Measurements from ENCODE around the gene HCN4. TPM values are rescaled to one million over a fixed set of nuclear protein-coding genes. Genes with fewer than 3 reads are reported as not detected.

The HCN4 gene
- total and polyA plus RNA-seq, 2 experiments from 2014 or later, result 0.27 to 0.40 TPM

DNA sequence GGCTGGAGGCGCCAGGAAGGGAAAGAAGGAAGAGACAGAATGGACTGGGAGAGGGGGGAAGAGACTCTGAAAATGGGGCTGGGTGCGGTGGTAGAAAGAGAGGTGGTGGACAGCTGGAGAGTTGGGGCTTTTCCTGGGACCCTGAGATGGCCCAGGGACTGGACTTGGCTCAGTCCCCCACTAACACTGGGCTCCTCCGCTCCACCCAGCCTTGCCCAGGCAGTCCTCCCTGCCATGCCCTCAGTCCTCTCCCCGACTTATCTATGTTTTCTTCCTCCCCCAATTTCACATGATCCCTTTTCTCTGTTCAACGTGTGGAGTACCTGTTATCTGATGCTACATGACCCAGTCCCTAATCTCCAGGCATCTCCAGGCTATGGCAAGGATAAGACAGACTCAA is 6.3 kb upstream of the HCN4 start:
- no peak for DNase-seq (ENCODE audit: low spot score)
- no peak overlapping the region for H3K4me2 ChIP-seq
- TF ChIP-seq, protein P1, sequence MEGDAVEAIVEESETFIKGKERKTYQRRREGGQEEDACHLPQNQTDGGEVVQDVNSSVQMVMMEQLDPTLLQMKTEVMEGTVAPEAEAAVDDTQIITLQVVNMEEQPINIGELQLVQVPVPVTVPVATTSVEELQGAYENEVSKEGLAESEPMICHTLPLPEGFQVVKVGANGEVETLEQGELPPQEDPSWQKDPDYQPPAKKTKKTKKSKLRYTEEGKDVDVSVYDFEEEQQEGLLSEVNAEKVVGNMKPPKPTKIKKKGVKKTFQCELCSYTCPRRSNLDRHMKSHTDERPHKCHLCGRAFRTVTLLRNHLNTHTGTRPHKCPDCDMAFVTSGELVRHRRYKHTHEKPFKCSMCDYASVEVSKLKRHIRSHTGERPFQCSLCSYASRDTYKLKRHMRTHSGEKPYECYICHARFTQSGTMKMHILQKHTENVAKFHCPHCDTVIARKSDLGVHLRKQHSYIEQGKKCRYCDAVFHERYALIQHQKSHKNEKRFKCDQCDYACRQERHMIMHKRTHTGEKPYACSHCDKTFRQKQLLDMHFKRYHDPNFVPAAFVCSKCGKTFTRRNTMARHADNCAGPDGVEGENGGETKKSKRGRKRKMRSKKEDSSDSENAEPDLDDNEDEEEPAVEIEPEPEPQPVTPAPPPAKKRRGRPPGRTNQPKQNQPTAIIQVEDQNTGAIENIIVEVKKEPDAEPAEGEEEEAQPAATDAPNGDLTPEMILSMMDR (IDR thresholded peaks at IDR 0.05; ENCODE audit: poor library complexity), result no peak
- TF ChIP-seq EZH2 (IDR thresholded peaks at IDR 0.05; ENCODE audit: borderline replicate concordance), result no peak
- TF ChIP-seq EZH2phosphoT487 (IDR thresholded peaks at IDR 0.05; ENCODE audit: low read depth, severe bottlenecking, unreplicated experiment), result no peak
- H3K9me2 ChIP-seq (replicated peaks; ENCODE audit: insufficient read depth), result no peaks in the 10 kb centered on the region
- H3K9me3 ChIP-seq (ENCODE audit: low read depth), result no peaks in the 10 kb centered on the region
- H3K4me1 ChIP-seq (ENCODE audit: insufficient read depth), result peaks cover 3% of the 10 kb centered on the region
- WGBS (ENCODE audit: low lambda C conversion rate, missing lambda C conversion rate), result 40% methylated on average over 5 of the region's 5 CpGs
- H3K79me2 ChIP-seq, result no peaks in the 10 kb centered on the region
- H2AFZ ChIP-seq, result no peak overlapping the region
- H3K36me3 ChIP-seq (replicated peaks; ENCODE audit: insufficient read depth, low read depth), result no peaks in the 10 kb centered on the region
- H3K27ac ChIP-seq, result no peak overlapping the region
- peaks cover 20% of the 10 kb centered on the region for H3K27me3 ChIP-seq
- no peak overlapping the region for H3K4me3 ChIP-seq
- no peaks in the 10 kb centered on the region for H4K20me1 ChIP-seq (ENCODE audit: insufficient read depth, poor library complexity, severe bottlenecking)

GRCh38 chr15:73374604-73375003 is 5.8 kb upstream of the HCN4 start:
- no peaks in the 10 kb centered on the region for H3K36me3 ChIP-seq (replicated peaks; ENCODE audit: insufficient read depth, low read depth)
- H3K9me2 ChIP-seq (replicated peaks; ENCODE audit: insufficient read depth), result no peaks in the 10 kb centered on the region
- H3K27me3 ChIP-seq, result peaks cover 24% of the 10 kb centered on the region
- H4K20me1 ChIP-seq (ENCODE audit: insufficient read depth, poor library complexity, severe bottlenecking), result no peaks in the 10 kb centered on the region
- H3K4me1 ChIP-seq (ENCODE audit: insufficient read depth), result peaks cover 3% of the 10 kb centered on the region
- DNase-seq (ENCODE audit: low spot score), result no peak
- TF ChIP-seq, protein P1 (IDR thresholded peaks at IDR 0.05; ENCODE audit: poor library complexity), result no peak
- no peak for TF ChIP-seq EZH2phosphoT487 (IDR thresholded peaks at IDR 0.05; ENCODE audit: low read depth, severe bottlenecking, unreplicated experiment)
- no peak for TF ChIP-seq EZH2 (IDR thresholded peaks at IDR 0.05; ENCODE audit: borderline replicate concordance)
- no peak overlapping the region for H3K4me3 ChIP-seq
- 27% methylated on average over 6 of the region's 6 CpGs for WGBS (ENCODE audit: low lambda C conversion rate, missing lambda C conversion rate)
- no peak overlapping the region for H3K4me2 ChIP-seq
- no peaks in the 10 kb centered on the region for H3K9me3 ChIP-seq (ENCODE audit: low read depth)
- no peak overlapping the region for H3K27ac ChIP-seq
- no peak overlapping the region for H2AFZ ChIP-seq
- H3K79me2 ChIP-seq, result no peaks in the 10 kb centered on the region

- Histone ChIP-seq H3K27ac (no peak overlapping the region), H3K4me3 (no peak overlapping the region), H4K20me1 (ENCODE audit: insufficient read depth, poor library complexity, severe bottlenecking) (no peaks in the 10 kb centered on the region), H3K27me3 (peaks cover 38% of the 10 kb centered on the region), H3K9me2 (replicated peaks; ENCODE audit: insufficient read depth) (no peaks in the 10 kb centered on the region), H2AFZ (no peak overlapping the region), H3K4me2 (no peak overlapping the region), H3K79me2 (no peaks in the 10 kb centered on the region), H3K4me1 (ENCODE audit: insufficient read depth) (peaks cover 3% of the 10 kb centered on the region), H3K36me3 (replicated peaks; ENCODE audit: insufficient read depth, low read depth) (no peaks in the 10 kb centered on the region), H3K9me3 (ENCODE audit: low read depth) (no peaks in the 10 kb centered on the region)
- DNase-seq (ENCODE audit: low spot score), result no peak
- 87% methylated on average over 1 of the region's 1 CpG for WGBS (ENCODE audit: low lambda C conversion rate, missing lambda C conversion rate)
- TF ChIP-seq EZH2phosphoT487 (IDR thresholded peaks at IDR 0.05; ENCODE audit: low read depth, severe bottlenecking, unreplicated experiment) (no peak), EZH2 (IDR thresholded peaks at IDR 0.05; ENCODE audit: borderline replicate concordance) (no peak)
- TF ChIP-seq, protein P1 (IDR thresholded peaks at IDR 0.05; ENCODE audit: poor library complexity), result no peak
Measured at GRCh38 chr15:73373221-73373620, 4.5 kb upstream of the HCN4 start.

DNA sequence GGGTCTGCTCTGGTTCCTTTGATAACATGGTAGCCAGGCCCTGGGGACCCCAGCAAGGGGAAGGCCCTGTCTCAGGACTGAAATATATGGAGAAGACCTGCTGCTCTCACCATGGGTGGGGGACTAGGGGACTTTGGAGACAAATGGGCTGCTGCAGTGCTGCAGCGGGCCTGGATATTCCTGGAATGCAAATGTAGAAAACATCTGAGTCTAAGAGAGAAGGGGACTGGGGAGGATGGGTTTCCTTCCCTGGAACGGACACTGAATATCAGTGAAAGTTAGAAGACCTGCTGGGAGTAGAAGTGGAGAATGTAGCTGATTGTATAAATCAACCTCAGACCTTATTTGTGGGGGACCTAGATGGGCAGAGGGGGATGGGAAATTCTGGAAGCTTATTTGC is 3.1 kb upstream of the HCN4 start:
- no peak overlapping the region for H3K4me2 ChIP-seq
- TF ChIP-seq EZH2phosphoT487 (IDR thresholded peaks at IDR 0.05; ENCODE audit: low read depth, severe bottlenecking, unreplicated experiment) (no peak), EZH2 (IDR thresholded peaks at IDR 0.05; ENCODE audit: borderline replicate concordance) (no peak)
- TF ChIP-seq, protein P1 (IDR thresholded peaks at IDR 0.05; ENCODE audit: poor library complexity), result no peak
- no peak for DNase-seq (ENCODE audit: low spot score)
- H3K4me1 ChIP-seq (ENCODE audit: insufficient read depth), result peaks cover 3% of the 10 kb centered on the region
- 83% methylated on average over 2 of the region's 2 CpGs for WGBS (ENCODE audit: low lambda C conversion rate, missing lambda C conversion rate)
- H3K27me3 ChIP-seq, result peaks cover 49% of the 10 kb centered on the region
- H3K79me2 ChIP-seq, result no peaks in the 10 kb centered on the region
- H3K27ac ChIP-seq, result no peak overlapping the region
- no peak overlapping the region for H2AFZ ChIP-seq
- H3K4me3 ChIP-seq, result no peak overlapping the region
- no peaks in the 10 kb centered on the region for H3K9me2 ChIP-seq (replicated peaks; ENCODE audit: insufficient read depth)
- H3K9me3 ChIP-seq (ENCODE audit: low read depth), result no peaks in the 10 kb centered on the region
- H3K36me3 ChIP-seq (replicated peaks; ENCODE audit: insufficient read depth, low read depth), result no peaks in the 10 kb centered on the region
- H4K20me1 ChIP-seq (ENCODE audit: insufficient read depth, poor library complexity, severe bottlenecking), result no peaks in the 10 kb centered on the region
